ENCODE results near the gene MKRN3. TPM values are rescaled to one million over a fixed set of nuclear protein-coding genes. Genes with fewer than 3 reads are reported as not detected.

Gene MKRN3
- total RNA-seq, 6 experiments from 2014 or later, result 0.24 to 0.44 TPM; not detected in 4

DNA sequence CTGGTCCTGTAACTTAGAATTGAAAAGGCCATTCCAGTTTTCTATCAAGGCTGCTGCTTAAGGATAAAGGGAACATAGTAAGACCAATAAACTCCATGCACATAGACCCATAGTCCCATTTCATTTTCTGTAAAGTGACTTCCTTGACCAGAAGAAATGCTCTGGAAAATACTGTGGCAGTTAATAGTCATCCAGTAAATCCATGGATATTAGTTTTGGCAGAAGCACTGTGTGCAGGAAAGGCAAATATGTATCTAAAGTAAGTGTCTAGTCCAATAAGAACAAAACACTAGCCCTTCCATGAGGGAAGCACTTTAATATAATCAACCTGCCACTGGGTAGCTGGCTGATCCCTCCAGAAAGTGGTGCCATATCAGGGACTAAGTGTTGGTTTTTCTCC is 19.3 kb upstream of the MKRN3 start:
- intact Hi-C loops (cut with DNase I), result no loop called here
- H3K4me1 ChIP-seq, result no peaks in the 10 kb centered on the region
- DNase-seq (no peak), ATAC-seq (no peak)
- H3K27ac ChIP-seq, result no peak overlapping the region
- H3K36me3 ChIP-seq, result no peaks in the 10 kb centered on the region
- H3K27me3 ChIP-seq, result peaks cover 0 to 6% of the 10 kb centered on the region in 2 donors
- H3K9me3 ChIP-seq, result no peaks in the 10 kb centered on the region
- H3K4me3 ChIP-seq, result no peak overlapping the region
- TF ChIP-seq, protein P1, sequence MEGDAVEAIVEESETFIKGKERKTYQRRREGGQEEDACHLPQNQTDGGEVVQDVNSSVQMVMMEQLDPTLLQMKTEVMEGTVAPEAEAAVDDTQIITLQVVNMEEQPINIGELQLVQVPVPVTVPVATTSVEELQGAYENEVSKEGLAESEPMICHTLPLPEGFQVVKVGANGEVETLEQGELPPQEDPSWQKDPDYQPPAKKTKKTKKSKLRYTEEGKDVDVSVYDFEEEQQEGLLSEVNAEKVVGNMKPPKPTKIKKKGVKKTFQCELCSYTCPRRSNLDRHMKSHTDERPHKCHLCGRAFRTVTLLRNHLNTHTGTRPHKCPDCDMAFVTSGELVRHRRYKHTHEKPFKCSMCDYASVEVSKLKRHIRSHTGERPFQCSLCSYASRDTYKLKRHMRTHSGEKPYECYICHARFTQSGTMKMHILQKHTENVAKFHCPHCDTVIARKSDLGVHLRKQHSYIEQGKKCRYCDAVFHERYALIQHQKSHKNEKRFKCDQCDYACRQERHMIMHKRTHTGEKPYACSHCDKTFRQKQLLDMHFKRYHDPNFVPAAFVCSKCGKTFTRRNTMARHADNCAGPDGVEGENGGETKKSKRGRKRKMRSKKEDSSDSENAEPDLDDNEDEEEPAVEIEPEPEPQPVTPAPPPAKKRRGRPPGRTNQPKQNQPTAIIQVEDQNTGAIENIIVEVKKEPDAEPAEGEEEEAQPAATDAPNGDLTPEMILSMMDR (IDR thresholded peaks at IDR 0.05), result no peak
- no peak for TF ChIP-seq POLR2A (IDR thresholded peaks at IDR 0.05)

DNA sequence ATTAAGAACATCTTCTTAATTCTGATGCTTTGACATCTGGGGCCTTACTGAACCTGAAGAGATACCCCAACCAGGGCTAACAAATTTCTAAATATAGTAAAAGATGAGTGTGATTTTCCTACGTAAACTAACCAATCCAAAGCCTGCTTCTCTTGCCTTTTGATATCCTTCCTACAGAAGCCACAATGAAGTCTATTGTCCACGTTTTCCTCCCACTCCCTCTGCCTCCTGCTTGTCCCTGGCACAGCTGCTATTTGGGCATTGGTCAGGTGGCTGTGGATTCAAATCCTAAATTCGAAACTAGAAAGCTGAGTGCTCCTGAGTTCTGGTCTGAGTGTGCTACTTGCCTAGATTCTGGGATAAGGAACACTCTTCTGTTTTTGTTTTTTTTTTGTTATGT is 17.4 kb upstream of the MKRN3 start:
- TF ChIP-seq, protein P1 (IDR thresholded peaks at IDR 0.05), result no peak
- TF ChIP-seq POLR2A (IDR thresholded peaks at IDR 0.05), result no peak
- intact Hi-C loops (cut with DNase I), result no loop called here
- DNase-seq (no peak), ATAC-seq (no peak)
- no peaks in the 10 kb centered on the region for H3K36me3 ChIP-seq
- H3K9me3 ChIP-seq, result no peaks in the 10 kb centered on the region
- no peaks in the 10 kb centered on the region for H3K4me1 ChIP-seq
- no peak overlapping the region for H3K27ac ChIP-seq
- WGBS (ENCODE audit: insufficient coverage, low coverage, low lambda C conversion rate, missing lambda C conversion rate), result 30% methylated on average over 3 of the region's 3 CpGs
- peaks cover 0 to 4% of the 10 kb centered on the region in 2 donors for H3K27me3 ChIP-seq
- no peak overlapping the region for H3K4me3 ChIP-seq

DNA sequence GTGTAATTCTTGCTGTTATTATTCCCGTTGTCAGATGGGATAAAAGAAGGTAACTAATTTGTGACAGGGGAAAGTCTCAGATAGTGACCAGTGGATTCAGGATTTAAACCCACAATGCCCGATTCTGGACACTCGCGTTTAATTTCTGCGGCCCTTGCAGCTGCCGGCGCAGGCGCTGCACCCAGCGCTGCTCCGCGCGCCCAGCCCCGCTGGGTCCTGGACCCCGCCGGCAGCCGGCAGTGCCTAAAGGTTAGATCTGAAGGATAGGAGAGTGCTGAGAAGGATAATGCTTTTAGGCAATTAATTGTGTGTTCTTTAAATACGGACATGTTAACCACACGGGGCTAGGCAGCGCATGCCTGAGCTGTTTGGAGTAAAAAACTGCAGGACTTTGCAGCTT is 3.6 kb upstream of the MKRN3 start:
- DNase-seq, result no peak
- no peaks in the 10 kb centered on the region for H3K9me3 ChIP-seq
- no peaks in the 10 kb centered on the region for H3K4me1 ChIP-seq
- WGBS (ENCODE audit: insufficient coverage, low coverage, low lambda C conversion rate, missing lambda C conversion rate), result 53% methylated on average over 12 of the region's 19 CpGs
- ATAC-seq, result no peak
- no peak overlapping the region for H3K27ac ChIP-seq
- intact Hi-C loops (cut with DNase I), result no loop called here
- no peak for TF ChIP-seq POLR2A (IDR thresholded peaks at IDR 0.05)
- TF ChIP-seq, protein P1 (IDR thresholded peaks at IDR 0.05), result no peak
- H3K27me3 ChIP-seq, result no peaks in the 10 kb centered on the region
- no peak overlapping the region for H3K4me3 ChIP-seq
- no peaks in the 10 kb centered on the region for H3K36me3 ChIP-seq

DNA sequence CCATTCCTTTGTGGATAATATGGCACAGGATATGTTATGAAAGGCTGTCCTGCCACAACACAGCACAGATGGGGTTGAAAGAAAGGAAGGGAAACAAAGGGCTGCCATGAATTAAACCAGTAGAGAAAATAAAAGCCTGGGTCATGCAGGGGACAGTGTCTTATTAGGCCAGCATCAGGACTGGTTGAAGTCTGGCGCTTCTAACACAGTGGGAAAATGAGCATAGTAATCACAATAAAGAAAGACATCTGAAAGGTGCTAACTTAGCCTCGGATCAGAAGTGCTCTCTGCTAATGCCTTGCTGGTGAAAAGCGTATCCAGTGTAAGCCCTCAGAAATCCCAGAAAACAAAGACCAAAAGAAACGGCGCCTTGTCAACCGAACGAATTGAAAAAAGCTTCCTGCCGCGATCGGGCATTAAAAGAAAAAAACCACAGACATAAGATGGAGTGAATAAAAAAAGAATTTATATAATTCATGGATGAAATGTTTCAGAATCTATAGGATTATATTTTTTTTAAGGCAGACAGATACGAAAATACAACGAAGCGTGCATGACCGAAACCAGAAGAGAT is 566 bp upstream of the MKRN3 start:
- ATAC-seq, result no peak
- no peak overlapping the region for H3K4me3 ChIP-seq
- no peak overlapping the region for H3K27ac ChIP-seq

More for the DNA sequence above, 566 bp upstream of the MKRN3 start:
- H3K27me3 ChIP-seq, result no peaks in the 10 kb centered on the region
- H3K9me3 ChIP-seq, result no peaks in the 10 kb centered on the region
- TF ChIP-seq POLR2A (IDR thresholded peaks at IDR 0.05), result no peak
- TF ChIP-seq, protein P1 (IDR thresholded peaks at IDR 0.05), result no peak
- no peaks in the 10 kb centered on the region for H3K4me1 ChIP-seq
- H3K36me3 ChIP-seq, result no peaks in the 10 kb centered on the region
- 76% methylated on average over 14 of the region's 14 CpGs for WGBS (ENCODE audit: insufficient coverage, low coverage, low lambda C conversion rate, missing lambda C conversion rate)
- no peak for DNase-seq
- intact Hi-C loops (cut with DNase I), result no loop called here

Measured in right lobe of liver (tissue), 6 donors.